HG02938 (cell line): ENCODE results near the gene ZFPM1.
"Not testable (repeated sequence)": the region's sequence is repeated elsewhere in the genome, so short reads cannot be mapped to it uniquely, and the experiment has no call there.

Source experiments
- ATAC-seq: cut with Tn5 transposase; IDR thresholded peaks from one replicate; pipeline ENCODE4 v1.9.1; 2021; ENCODE audit warnings: mild to moderate bottlenecking, moderate library complexity; ENCODE audit not compliant: unreplicated experiment

Gene ZFPM1

DNA sequence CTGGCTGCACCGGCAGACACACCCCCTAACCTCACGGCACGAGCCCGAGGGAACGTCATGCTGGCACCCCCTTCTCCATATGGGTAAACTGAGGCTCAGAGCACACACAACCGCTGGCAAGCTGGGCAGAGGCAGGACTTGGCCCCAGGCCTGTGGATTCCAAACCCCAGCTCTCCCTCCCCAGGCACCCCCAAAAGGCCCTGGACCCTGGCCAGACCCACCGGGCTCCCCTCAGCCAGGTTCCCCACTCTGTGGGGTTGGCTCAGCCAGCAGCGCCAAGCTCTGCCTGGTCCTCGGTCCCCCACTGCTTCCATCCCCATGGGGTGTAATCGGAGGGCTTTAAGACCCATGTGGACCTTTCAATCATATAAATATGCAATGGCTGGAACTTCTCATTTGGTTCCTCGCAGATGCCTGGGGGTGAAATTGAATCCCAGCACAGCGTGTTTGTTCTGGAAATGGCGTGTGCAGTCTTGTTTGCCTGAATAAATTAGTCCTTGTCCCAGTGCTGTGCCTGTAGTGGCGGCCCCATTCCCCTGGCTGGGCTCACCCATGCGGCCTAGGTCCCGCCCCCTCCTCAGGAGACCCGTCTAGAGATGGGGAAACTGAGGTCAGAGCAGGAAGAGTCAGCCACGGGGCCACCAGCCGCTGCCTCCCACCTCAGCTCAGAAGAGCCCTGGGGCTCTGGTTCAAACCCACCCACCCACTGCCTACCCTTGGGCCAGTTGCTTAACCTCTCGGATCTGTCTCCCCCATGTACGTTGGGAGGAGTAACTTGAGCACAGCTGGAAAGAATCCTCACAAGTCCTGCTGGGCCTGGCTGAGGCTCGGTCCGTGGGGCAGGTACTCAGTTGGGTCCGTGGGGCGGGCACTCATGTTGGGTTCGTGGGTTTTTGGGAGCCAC is 57.3 kb downstream of the ZFPM1 start:
- ATAC-seq, result no peak

- no peak for ATAC-seq
Observed at GRCh38 chr16:88511060-88511459, 58.0 kb downstream of the ZFPM1 start.

- no peak for ATAC-seq
Observed at GRCh38 chr16:88511906-88512305, 58.8 kb downstream of the ZFPM1 start.

- ATAC-seq, result no peak
Observed at GRCh38 chr16:88512728-88513696, 59.9 kb downstream of the ZFPM1 start.

GRCh38 chr16:88514070-88514469 is 61.0 kb downstream of the ZFPM1 start:
- ATAC-seq, result no peak

DNA sequence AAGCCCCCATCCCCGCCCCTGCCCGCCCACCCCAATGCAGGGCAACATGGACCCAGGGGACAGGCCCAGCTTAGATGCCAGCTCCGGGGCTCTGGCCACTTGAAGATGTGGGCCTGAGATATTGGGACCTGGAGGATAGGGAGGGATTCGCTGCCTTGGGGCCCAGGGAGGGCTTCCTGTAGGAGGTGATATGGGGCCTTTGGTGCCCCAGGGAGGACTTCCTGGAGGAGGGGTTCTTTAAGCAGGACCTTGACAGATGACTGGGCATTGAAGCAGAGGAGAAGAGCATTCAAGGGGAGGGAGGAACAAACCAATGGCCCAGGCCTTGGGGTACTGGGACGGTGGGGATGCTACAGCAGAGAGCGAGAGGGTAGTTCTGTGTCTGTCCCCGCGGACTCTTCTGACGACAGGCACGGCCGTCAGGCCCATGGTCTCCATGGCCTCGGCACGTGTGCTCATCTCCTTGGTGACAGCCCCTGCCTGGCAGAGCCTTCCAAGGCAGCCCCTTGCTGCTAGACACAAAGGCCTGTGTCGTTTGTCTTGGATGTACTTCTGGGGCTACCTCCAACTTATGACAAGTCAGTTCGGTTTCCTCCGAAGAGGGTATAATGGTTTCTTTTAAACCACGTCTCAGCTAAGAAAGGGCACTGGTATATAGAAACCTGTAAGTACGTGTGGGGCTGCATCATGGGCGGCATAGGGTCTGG is 61.6 kb downstream of the ZFPM1 start:
- ATAC-seq, result no peak

- no peak for ATAC-seq
Observed at GRCh38 chr16:88515371-88515770, 62.3 kb downstream of the ZFPM1 start.

DNA sequence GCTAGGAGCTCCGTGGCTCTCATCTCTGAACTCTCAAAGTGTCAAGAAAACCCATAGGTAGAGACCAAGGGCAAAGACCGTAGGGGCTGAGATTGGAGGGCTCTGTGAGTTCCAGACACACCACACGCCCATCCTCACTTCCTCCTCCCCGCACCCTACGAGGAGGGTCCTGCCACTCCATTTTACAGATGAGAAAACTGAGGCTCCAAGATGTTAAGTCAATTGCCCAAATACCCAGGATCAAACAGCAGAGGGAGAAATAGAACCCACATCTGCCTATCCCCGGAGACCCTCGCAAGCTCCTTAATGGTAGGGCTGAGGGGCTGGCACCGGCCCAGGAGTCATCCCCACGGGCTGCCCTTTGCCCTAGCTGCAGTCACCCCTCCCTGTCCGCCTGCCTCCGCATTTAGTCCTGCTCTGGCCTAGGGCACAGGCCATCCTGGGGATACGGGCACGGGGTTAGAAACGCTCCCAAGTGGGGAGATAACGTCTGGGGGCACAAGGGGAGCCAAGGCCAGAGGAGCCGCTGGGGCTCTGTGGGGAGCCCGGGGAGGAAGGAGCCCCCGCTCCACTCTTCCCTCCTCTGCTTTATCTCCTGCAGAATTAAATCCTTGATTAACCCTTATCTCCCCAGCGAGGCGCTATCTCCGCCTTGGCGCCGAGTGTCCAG is 63.0 kb downstream of the ZFPM1 start:
- no peak for ATAC-seq

- ATAC-seq, result no peak
Observed at GRCh38 chr16:88516601-88517061, 63.6 kb downstream of the ZFPM1 start.

DNA sequence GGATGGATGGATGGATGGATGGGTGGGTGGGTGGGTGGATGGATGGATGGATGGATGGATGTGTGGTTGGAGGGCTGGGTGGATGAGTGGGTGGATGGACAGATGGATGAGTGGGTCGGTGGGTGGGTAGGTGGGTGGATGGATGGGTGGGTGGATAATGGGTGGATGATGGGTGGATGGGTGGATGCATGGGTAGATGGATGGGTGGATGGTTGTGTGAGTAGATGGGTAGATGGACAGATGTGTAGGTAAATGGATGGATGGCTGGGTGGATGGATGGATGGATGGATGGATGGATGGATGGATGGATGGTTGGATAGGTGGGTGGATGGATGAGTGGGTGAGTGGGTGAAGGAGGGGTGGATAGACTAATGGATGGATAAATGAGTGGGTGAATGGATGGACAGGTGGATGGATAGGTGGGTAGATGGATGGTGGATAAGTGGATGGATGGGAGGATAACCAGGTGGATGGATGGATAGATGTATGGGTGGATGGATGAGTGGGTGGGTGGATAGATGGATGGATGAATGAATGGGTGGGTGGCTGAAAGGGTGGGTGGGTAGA is 64.2 kb downstream of the ZFPM1 start:
- ATAC-seq, result not testable (repeated sequence)

DNA sequence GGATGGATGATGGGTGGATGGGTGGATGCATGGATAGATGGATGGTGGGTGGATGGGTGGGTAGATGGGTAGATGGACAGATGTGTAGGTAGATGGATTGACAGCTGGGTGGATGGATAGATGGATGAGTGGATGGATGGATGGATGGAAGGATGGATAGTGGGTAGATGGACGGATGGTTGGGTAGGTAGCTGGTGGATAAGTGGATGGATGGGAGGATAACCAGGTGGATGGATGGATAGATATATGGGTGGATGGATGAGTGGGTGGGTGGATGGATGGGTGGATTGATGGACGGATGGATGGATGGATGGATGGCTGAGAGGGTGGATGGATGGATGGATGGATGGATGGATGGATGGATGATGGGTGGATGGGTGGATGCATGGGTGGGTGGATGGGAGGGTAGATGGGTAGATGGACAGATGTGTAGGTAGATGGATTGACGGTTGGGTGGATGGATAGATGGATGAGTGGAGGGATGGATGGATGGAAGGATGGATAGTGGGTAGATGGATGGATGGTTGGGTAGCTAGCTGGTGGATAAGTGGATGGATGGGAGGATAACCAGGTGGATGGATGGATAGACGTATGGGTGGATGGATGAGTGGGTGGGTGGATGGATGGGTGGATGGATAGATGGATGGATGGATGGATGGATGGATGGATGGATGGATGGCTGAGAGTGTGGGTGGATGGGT is 65.5 kb downstream of the ZFPM1 start:
- ATAC-seq, result not testable (repeated sequence)

- ATAC-seq, result no peak
Observed at GRCh38 chr16:88519240-88519639, 66.2 kb downstream of the ZFPM1 start.

DNA sequence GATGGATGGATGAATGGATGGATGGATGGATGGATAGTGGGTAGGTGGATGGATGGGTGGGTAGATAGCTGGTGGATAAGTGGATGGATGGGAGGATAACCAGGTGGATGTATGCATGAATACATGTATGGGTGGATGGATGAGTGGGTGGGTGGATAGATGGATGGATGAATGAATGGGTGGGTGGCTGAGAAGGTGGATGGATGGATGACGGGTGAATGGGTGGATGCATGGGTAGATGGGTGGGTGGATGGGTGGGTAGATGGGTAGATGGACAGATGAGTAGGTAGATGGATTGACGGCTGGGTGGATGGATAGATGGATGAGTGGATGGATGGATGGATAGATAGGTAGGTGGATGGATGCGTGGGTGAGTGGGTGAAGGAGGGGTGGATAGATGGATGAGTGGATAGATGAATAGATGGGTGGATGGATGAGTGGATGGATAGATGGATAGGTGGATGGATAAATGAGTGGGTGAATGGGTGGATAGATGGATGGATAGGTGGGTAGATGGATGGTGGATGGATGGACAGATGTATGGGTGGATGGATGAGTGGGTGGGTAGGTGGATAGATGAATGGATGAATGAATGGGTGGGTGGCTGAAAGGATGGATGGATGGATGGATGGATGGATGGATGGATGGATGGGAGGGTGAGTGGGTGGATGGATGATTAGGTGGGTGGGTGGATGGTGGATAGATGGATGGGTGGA is 67.0 kb downstream of the ZFPM1 start:
- no peak for ATAC-seq

- no peak for ATAC-seq
Observed at GRCh38 chr16:88521674-88522073, 68.6 kb downstream of the ZFPM1 start.

GRCh38 chr16:88522276-88522949 is 69.3 kb downstream of the ZFPM1 start:
- no peak for ATAC-seq

DNA sequence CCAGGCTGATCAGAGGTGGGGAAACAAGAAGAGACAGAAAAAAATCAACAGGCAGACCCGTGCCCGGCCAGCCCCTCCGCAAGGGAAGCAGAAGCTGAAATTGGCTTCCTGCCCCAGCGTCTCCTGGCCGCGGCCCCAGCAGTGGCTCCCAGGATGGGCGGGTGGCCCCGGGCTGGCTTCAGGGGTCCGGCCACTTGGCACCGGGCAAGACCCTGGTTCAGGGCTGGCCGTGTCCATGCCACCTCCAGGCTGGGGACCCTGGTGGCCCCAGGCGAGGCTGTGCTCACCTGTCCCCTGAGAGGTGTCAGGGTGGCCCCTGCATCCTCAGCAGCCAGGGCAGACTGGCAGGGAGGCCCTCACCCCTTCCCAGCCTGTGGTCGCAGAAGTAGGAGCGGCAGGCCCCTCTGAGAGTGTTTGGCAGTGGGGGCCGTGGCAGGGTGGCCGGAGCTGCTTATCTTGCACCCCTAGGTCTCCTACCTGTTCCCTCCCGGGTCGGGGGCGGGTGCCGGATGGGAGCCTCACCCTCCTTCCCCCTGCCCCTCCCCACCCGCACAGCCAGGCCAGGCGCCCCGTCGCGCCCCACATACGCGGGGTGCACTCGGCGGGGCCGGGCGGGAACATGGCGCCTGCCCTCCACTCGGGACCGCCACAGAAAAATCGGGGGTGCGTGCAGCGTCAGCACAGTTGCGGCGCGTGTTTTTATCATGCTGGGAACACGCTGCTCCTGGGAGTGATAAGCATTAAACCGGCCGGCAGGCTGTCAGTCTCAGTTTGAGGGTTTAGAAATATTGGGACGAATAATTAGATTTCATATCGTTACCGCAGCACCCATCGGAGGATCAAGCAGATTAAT is 70.5 kb downstream of the ZFPM1 start:
- ATAC-seq, result no peak

- ATAC-seq, result no peak
Observed at GRCh38 chr16:88524274-88524972, 71.3 kb downstream of the ZFPM1 start.
